Activated T-helper 1 cell treated with anti-CD3 and anti-CD28 coated beads, Interleukin-12 subunit alpha, Interleukin-12 subunit beta, Interleukin-2, Interleukin-4 antibody, amounts not matched to agents 30 ng/mL and 10 ng/mL and 1 ng/mL, durations not matched to agents 14 hours and 24 hours and 36 hours (primary cell): Measurements from ENCODE around the gene NACC1. TPM values are rescaled to one million over a fixed set of nuclear protein-coding genes. Genes with fewer than 3 reads are reported as not detected.

ENCODE experiments used
- DNase-seq: peaks from one replicate; pipeline ENCODE4 v3.0.0; 2021; ENCODE audit warnings: low spot score
- H3K27ac Mint-ChIP-seq: one replicate; pipeline ENCODE4 v1.8.0; 2021; ENCODE audit warnings: mild to moderate bottlenecking, mixed read lengths
- H3K27me3 Mint-ChIP-seq: one replicate; pipeline ENCODE4 v1.8.0; 2022; ENCODE audit warnings: mild to moderate bottlenecking, moderate library complexity, mixed read lengths; ENCODE audit not compliant: insufficient read depth
- H3K36me3 Mint-ChIP-seq: one replicate; pipeline ENCODE4 v1.8.0; 2021; ENCODE audit warnings: low read depth, mixed read lengths
- H3K4me1 Mint-ChIP-seq: one replicate; pipeline ENCODE4 v1.8.0; 2021; ENCODE audit warnings: low read depth, mixed read lengths
- H3K4me3 Mint-ChIP-seq: one replicate; pipeline ENCODE4 v1.8.0; 2021; ENCODE audit warnings: mild to moderate bottlenecking, moderate library complexity, mixed read lengths
- H3K9me3 Mint-ChIP-seq: one replicate; pipeline ENCODE4 v1.8.0; 2021; ENCODE audit warnings: mixed read lengths
- intact Hi-C: fragments of 100-400 bp; cut with micrococcal nuclease; formaldehyde crosslinking; loops from one replicate; pipeline ENCODE4 v1.15.1; 2024
- total RNA-seq: library from RNA; stranded (reverse); gene quantifications from 2 replicates; pipeline ENCODE4 v1.2.3, GENCODE V29; 2022

The NACC1 gene
- total RNA-seq, 1 donor from 2014 or later: 124 TPM

- H3K27me3 Mint-ChIP-seq: peaks cover 2% of the 10 kb centered on the region
- no peak overlapping the region for H3K27ac Mint-ChIP-seq
Observed at GRCh38 chr19:13078897-13079541, 39.0 kb upstream of the NACC1 start.

GRCh38 chr19:13079542-13079986 is 38.5 kb upstream of the NACC1 start:
- DNase-seq: no peak
- H3K27me3 Mint-ChIP-seq: peaks cover 6% of the 10 kb centered on the region
- no peak overlapping the region for H3K4me3 Mint-ChIP-seq
- H3K36me3 Mint-ChIP-seq: no peaks in the 10 kb centered on the region
- H3K9me3 Mint-ChIP-seq: no peaks in the 10 kb centered on the region
- no peaks in the 10 kb centered on the region for H3K4me1 Mint-ChIP-seq
- no peak overlapping the region for H3K27ac Mint-ChIP-seq
- intact Hi-C loops: no loop called here

More at GRCh38 chr19:13078897-13079541, 39.0 kb upstream of the NACC1 start:
- no peaks in the 10 kb centered on the region for H3K36me3 Mint-ChIP-seq
- no peak for DNase-seq
- no peak overlapping the region for H3K4me3 Mint-ChIP-seq
- intact Hi-C loops: no loop called here
- no peaks in the 10 kb centered on the region for H3K4me1 Mint-ChIP-seq
- H3K9me3 Mint-ChIP-seq: no peaks in the 10 kb centered on the region

DNA sequence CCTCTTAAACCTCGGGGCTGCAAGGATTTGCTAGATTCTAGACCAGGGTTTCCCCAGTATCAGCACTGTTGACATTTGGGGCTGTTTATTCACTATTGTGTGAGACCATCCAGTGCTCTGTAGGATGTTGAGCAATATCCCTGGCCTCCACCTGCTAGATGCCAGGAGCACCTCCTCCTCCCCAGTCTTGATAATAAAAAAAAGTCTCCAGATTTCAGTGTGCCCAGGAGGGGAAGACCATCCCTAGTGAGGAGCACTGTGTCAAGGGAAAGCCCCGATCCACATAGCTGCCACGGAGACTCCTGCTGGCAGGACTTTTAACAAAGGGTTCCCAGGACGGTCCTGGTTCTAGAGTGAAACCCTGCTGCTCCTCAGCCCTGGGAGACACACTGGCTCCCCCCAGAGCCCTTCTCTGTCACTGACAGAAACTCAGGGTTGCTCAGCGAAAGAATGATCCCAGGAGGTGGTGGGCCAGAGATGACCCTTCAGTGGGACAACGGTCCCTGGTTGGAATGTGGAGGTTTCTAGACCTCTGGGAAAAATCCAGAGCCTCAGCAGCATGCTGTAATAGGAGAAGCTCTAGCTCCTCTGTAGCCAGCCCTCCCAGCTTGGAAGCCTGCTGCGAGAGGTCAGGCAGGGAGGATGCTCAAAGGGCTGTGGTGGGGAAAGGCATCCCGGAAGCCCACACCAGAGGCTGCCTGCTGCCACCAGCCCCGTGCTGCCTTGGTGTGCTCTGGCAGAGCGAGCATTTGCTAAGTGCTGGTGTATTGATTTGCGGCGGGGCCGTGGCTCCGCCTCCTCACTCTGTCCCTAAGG is 35.7 kb upstream of the NACC1 start:
- Mint-ChIP-seq H3K9me3 (no peaks in the 10 kb centered on the region), H3K4me3 (no peak overlapping the region), H3K27me3 (peaks cover 8% of the 10 kb centered on the region), H3K36me3 (no peaks in the 10 kb centered on the region), H3K4me1 (no peaks in the 10 kb centered on the region), H3K27ac (no peak overlapping the region)
- no peak for DNase-seq
- intact Hi-C loops: no loop called here

GRCh38 chr19:13083008-13083404 is 35.1 kb upstream of the NACC1 start:
- no peak for DNase-seq
- no peaks in the 10 kb centered on the region for H3K9me3 Mint-ChIP-seq
- intact Hi-C loops: no loop called here
- no peak overlapping the region for H3K4me3 Mint-ChIP-seq
- H3K27ac Mint-ChIP-seq: no peak overlapping the region
- H3K36me3 Mint-ChIP-seq: no peaks in the 10 kb centered on the region
- peaks cover 8% of the 10 kb centered on the region for H3K27me3 Mint-ChIP-seq
- H3K4me1 Mint-ChIP-seq: no peaks in the 10 kb centered on the region

DNA sequence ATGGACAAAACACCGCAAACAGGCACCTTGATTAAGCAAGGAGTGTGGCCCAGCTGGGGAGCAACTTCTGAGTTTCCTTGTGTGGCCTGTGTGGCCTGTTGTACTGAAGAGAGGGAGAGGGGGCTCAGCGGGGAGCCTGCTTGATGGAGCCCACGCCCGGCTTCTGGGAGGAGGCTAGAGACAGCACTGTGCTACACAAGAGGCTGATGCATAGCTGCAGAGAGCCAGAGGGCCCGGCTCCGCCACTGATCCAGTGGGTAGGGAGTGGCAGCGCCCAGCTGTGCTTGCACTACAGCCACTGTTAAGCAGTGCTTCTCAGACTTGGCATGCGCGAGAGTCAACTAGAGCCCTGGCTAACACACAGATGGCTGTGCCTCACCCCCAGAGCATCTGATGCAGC is 34.4 kb upstream of the NACC1 start:
- no peak overlapping the region for H3K27ac Mint-ChIP-seq
- no peaks in the 10 kb centered on the region for H3K4me1 Mint-ChIP-seq
- no peak overlapping the region for H3K4me3 Mint-ChIP-seq
- intact Hi-C loops: no loop called here
- H3K9me3 Mint-ChIP-seq: no peaks in the 10 kb centered on the region
- no peak for DNase-seq
- peaks cover 8% of the 10 kb centered on the region for H3K27me3 Mint-ChIP-seq
- no peaks in the 10 kb centered on the region for H3K36me3 Mint-ChIP-seq

- peaks cover 6% of the 10 kb centered on the region for H3K27me3 Mint-ChIP-seq
Observed at GRCh38 chr19:13085666-13086065, 32.4 kb upstream of the NACC1 start.

GRCh38 chr19:13086341-13086740 is 31.7 kb upstream of the NACC1 start:
- Mint-ChIP-seq H3K36me3 (no peaks in the 10 kb centered on the region), H3K27ac (no peak overlapping the region), H3K4me1 (no peaks in the 10 kb centered on the region), H3K9me3 (no peaks in the 10 kb centered on the region), H3K4me3 (no peak overlapping the region), H3K27me3 (peaks cover 6% of the 10 kb centered on the region)
- intact Hi-C loops: no loop called here
- DNase-seq: no peak

More at GRCh38 chr19:13085666-13086065, 32.4 kb upstream of the NACC1 start:
- DNase-seq: no peak
- Mint-ChIP-seq H3K36me3 (no peaks in the 10 kb centered on the region), H3K27ac (no peak overlapping the region), H3K9me3 (no peaks in the 10 kb centered on the region), H3K4me1 (no peaks in the 10 kb centered on the region), H3K4me3 (no peak overlapping the region)
- intact Hi-C loops: no loop called here

- intact Hi-C loops: no loop called here
- DNase-seq: no peak
- Mint-ChIP-seq H3K36me3 (no peaks in the 10 kb centered on the region), H3K9me3 (no peaks in the 10 kb centered on the region), H3K4me3 (no peak overlapping the region), H3K27ac (no peak overlapping the region), H3K27me3 (peaks cover 6% of the 10 kb centered on the region), H3K4me1 (no peaks in the 10 kb centered on the region)
Observed at GRCh38 chr19:13087295-13087694, 30.8 kb upstream of the NACC1 start.

- intact Hi-C loops: no loop called here
- H3K9me3 Mint-ChIP-seq: no peaks in the 10 kb centered on the region
- H3K4me3 Mint-ChIP-seq: no peak overlapping the region
- no peaks in the 10 kb centered on the region for H3K4me1 Mint-ChIP-seq
- peaks cover 6% of the 10 kb centered on the region for H3K27me3 Mint-ChIP-seq
- DNase-seq: no peak
- H3K27ac Mint-ChIP-seq: no peak overlapping the region
- H3K36me3 Mint-ChIP-seq: no peaks in the 10 kb centered on the region
Observed at GRCh38 chr19:13087795-13088537, 30.1 kb upstream of the NACC1 start.

- DNase-seq: no peak
- Mint-ChIP-seq H3K27me3 (peaks cover 8% of the 10 kb centered on the region), H3K9me3 (no peaks in the 10 kb centered on the region), H3K4me1 (no peaks in the 10 kb centered on the region), H3K27ac (no peak overlapping the region), H3K36me3 (no peaks in the 10 kb centered on the region), H3K4me3 (no peak overlapping the region)
- intact Hi-C loops: no loop called here
Observed at GRCh38 chr19:13089139-13089856, 28.8 kb upstream of the NACC1 start.

GRCh38 chr19:13089857-13090507 is 28.1 kb upstream of the NACC1 start:
- Mint-ChIP-seq H3K27ac (no peak overlapping the region), H3K27me3 (peaks cover 8% of the 10 kb centered on the region), H3K9me3 (no peaks in the 10 kb centered on the region), H3K36me3 (no peaks in the 10 kb centered on the region), H3K4me3 (no peak overlapping the region), H3K4me1 (no peaks in the 10 kb centered on the region)
- no peak for DNase-seq
- intact Hi-C loops: no loop called here

DNA sequence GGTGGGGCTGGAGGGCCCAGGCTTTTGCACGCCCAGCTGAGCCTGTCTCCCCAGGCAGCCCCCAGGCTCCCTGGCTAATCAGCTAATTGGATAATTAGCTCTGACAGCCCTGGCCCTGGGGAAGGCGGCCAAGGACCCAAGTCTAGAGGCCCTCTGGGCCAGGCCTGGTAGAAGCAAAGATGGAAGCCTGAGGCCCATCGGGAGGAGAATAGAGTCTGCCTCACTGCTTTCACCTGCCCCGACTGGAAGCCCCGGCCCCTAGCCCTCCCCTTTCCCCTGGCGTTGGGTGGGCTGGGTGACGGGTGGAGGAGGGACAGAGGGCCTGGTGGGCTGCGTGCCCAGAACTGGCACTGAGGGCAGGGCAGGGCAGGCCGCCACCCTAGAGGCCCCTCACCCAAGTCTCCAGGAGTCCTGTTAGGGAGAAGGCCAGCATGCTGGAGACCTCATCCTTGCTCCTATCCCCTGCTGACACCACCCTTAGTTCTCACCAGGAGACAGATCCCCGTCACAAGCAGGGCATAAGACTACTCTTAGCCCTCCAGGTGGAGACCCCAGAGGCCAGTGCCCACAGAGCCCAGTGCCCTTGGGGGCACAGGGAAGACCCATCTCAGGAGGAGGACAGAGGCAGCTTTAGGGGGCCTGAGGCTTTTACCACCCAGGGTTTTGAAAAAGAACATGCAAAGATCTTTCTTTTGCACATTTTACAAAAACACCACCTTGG is 27.4 kb upstream of the NACC1 start:
- Mint-ChIP-seq H3K27ac (no peak overlapping the region), H3K36me3 (no peaks in the 10 kb centered on the region), H3K27me3 (peaks cover 8% of the 10 kb centered on the region), H3K9me3 (no peaks in the 10 kb centered on the region), H3K4me1 (peaks cover under 1% of the 10 kb centered on the region), H3K4me3 (no peak overlapping the region)
- DNase-seq: no peak
- intact Hi-C loops: no loop called here
